Duodenal mucosa (tissue), 2 donors: Measurements from ENCODE around the gene AFF1.
"Not testable (repeated sequence)": the region's sequence is repeated elsewhere in the genome, so short reads cannot be mapped to it uniquely, and the experiment has no call there.

ENCODE experiments used
- H3K27ac ChIP-seq: one replicate; pipeline ENCODE4 v1.7.0; 2013; ENCODE audit warnings: low read depth, low read length
- H3K27me3 ChIP-seq, 2 donors: one replicate each; pipeline ENCODE4 v1.7.0; 2013; ENCODE audit warnings: low read length in 2 of 2, control low read depth in 1 of 2; ENCODE audit not compliant: insufficient read depth in 2 of 2, control insufficient read depth in 1 of 2
- H3K36me3 ChIP-seq, 2 donors: one replicate each; pipeline ENCODE4 v1.7.0; 2013; ENCODE audit warnings: low read length in 2 of 2, control low read depth in 1 of 2; ENCODE audit not compliant: insufficient read depth in 2 of 2, control insufficient read depth in 1 of 2
- H3K4me1 ChIP-seq, 2 donors: one replicate each; pipeline ENCODE4 v1.7.0; 2013; ENCODE audit warnings: low read length in 2 of 2, control low read depth in 1 of 2; ENCODE audit not compliant: insufficient read depth in 2 of 2, control insufficient read depth in 1 of 2
- H3K4me3 ChIP-seq, 2 donors: one replicate each; pipeline ENCODE4 v1.7.0; 2013; ENCODE audit warnings: low read length in 2 of 2, low read depth in 1 of 2
- H3K9ac ChIP-seq, 2 donors: one replicate each; pipeline ENCODE4 v1.7.0; 2013; ENCODE audit warnings: low read length in 2 of 2, low read depth in 1 of 2
- H3K9me3 ChIP-seq, 2 donors: one replicate each; pipeline ENCODE4 v1.7.0; 2013; ENCODE audit warnings: low read length in 2 of 2, control low read depth in 1 of 2; ENCODE audit not compliant: control insufficient read depth in 1 of 2

The AFF1 gene

GRCh38 chr4:86977621-86978184, 42.9 kb downstream of the AFF1 start:
- Histone ChIP-seq H3K36me3 (no peaks in the 10 kb centered on the region), H3K27ac (no peak overlapping the region), H3K9ac (no peak overlapping the region), H3K4me1 (peaks cover 13 to 25% of the 10 kb centered on the region in 2 donors), H3K9me3 (no peaks in the 10 kb centered on the region), H3K4me3 (no peak overlapping the region), H3K27me3 (no peaks in the 10 kb centered on the region)

- H3K9me3 ChIP-seq = no peaks in the 10 kb centered on the region
- H3K4me3 ChIP-seq = no peak overlapping the region
- H3K4me1 ChIP-seq = peaks cover 8 to 15% of the 10 kb centered on the region in 2 donors
- no peaks in the 10 kb centered on the region for H3K27me3 ChIP-seq
- no peaks in the 10 kb centered on the region for H3K36me3 ChIP-seq
- H3K9ac ChIP-seq = no peak overlapping the region
- H3K27ac ChIP-seq = no peak overlapping the region
These were observed 43.9 kb downstream of the AFF1 start for GRCh38 chr4:86978709-86979108.

GRCh38 chr4:86980230-86980629, 45.4 kb downstream of the AFF1 start:
- Histone ChIP-seq H3K27ac (no peak overlapping the region), H3K4me1 (peaks cover 8 to 12% of the 10 kb centered on the region in 2 donors), H3K4me3 (no peak overlapping the region), H3K36me3 (no peaks in the 10 kb centered on the region), H3K27me3 (no peaks in the 10 kb centered on the region), H3K9ac (no peak overlapping the region), H3K9me3 (no peaks in the 10 kb centered on the region)

- Histone ChIP-seq H3K27me3 (no peaks in the 10 kb centered on the region), H3K9ac (no peak overlapping the region), H3K4me1 (peaks cover 8 to 10% of the 10 kb centered on the region in 2 donors), H3K27ac (no peak overlapping the region), H3K36me3 (no peaks in the 10 kb centered on the region), H3K4me3 (no peak overlapping the region), H3K9me3 (no peaks in the 10 kb centered on the region)
These were observed 47.0 kb downstream of the AFF1 start for GRCh38 chr4:86981789-86982188.

- not testable (repeated sequence) for H3K36me3 ChIP-seq, H3K4me1 ChIP-seq, H3K9me3 ChIP-seq, H3K27me3 ChIP-seq, H3K4me3 ChIP-seq, H3K9ac ChIP-seq, H3K27ac ChIP-seq
These were observed 51.0 kb downstream of the AFF1 start for GRCh38 chr4:86985852-86986251.

- H3K27ac ChIP-seq, H3K9me3 ChIP-seq, H3K9ac ChIP-seq: not testable (repeated sequence)
These were observed 54.8 kb downstream of the AFF1 start for GRCh38 chr4:86989658-86990057.

GRCh38 chr4:86990510-86990909, 55.7 kb downstream of the AFF1 start:
- Histone ChIP-seq H3K27ac (no peak overlapping the region), H3K4me3 (no peak overlapping the region), H3K4me1 (peaks cover 5 to 16% of the 10 kb centered on the region in 2 donors)

More at GRCh38 chr4:86989658-86990057, 54.8 kb downstream of the AFF1 start:
- H3K4me3 ChIP-seq, H3K27me3 ChIP-seq, H3K36me3 ChIP-seq: not testable (repeated sequence)
- H3K4me1 ChIP-seq = peaks cover 2 to 12% of the 10 kb centered on the region in 2 donors

GRCh38 chr4:86991994-86992393, 57.2 kb downstream of the AFF1 start:
- H3K9me3 ChIP-seq = no peaks in the 10 kb centered on the region
- no peaks in the 10 kb centered on the region for H3K27me3 ChIP-seq
- H3K4me1 ChIP-seq = peaks cover 5 to 16% of the 10 kb centered on the region in 2 donors
- H3K4me3 ChIP-seq = no peak overlapping the region
- no peak overlapping the region for H3K9ac ChIP-seq
- no peak overlapping the region for H3K27ac ChIP-seq
- H3K36me3 ChIP-seq = no peaks in the 10 kb centered on the region

More at GRCh38 chr4:86990510-86990909, 55.7 kb downstream of the AFF1 start:
- H3K9me3 ChIP-seq = no peaks in the 10 kb centered on the region
- no peaks in the 10 kb centered on the region for H3K27me3 ChIP-seq
- no peaks in the 10 kb centered on the region for H3K36me3 ChIP-seq
- H3K9ac ChIP-seq = no peak overlapping the region

- Histone ChIP-seq H3K9ac (no peak overlapping the region), H3K4me3 (no peak overlapping the region), H3K9me3 (no peaks in the 10 kb centered on the region), H3K36me3 (no peaks in the 10 kb centered on the region), H3K4me1 (peaks cover 5 to 16% of the 10 kb centered on the region in 2 donors), H3K27me3 (no peaks in the 10 kb centered on the region), H3K27ac (no peak overlapping the region)
These were observed 59.3 kb downstream of the AFF1 start for GRCh38 chr4:86993909-86994681.

- no peaks in the 10 kb centered on the region for H3K27me3 ChIP-seq
- H3K4me3 ChIP-seq = no peak overlapping the region
- no peaks in the 10 kb centered on the region for H3K36me3 ChIP-seq
- no peak overlapping the region for H3K27ac ChIP-seq
- no peaks in the 10 kb centered on the region for H3K9me3 ChIP-seq
- no peak overlapping the region for H3K9ac ChIP-seq
- H3K4me1 ChIP-seq = peaks cover 9 to 21% of the 10 kb centered on the region in 2 donors
These were observed 59.9 kb downstream of the AFF1 start for GRCh38 chr4:86994686-86995085.
